HG02870 (cell line): Measurements from ENCODE around the gene FAM9C.
"Not testable (repeated sequence)": the region's sequence is repeated elsewhere in the genome, so short reads cannot be mapped to it uniquely, and the experiment has no call there.

Source experiments
- ATAC-seq: cut with Tn5 transposase; IDR thresholded peaks from one replicate; pipeline ENCODE4 v1.9.1; 2021; ENCODE audit warnings: mild to moderate bottlenecking, moderate library complexity; ENCODE audit not compliant: unreplicated experiment

FAM9C gene

GRCh38 chrX:13044441-13044840 lies at the start of gene FAM9C:
TSS of gene FAM9C (minus strand) at chrX:13044620. CDS start at chrX:13043789, 831 bp downstream.
- ATAC-seq: no peak

- no peak for ATAC-seq
These were observed 49.2 kb upstream of the FAM9C start for GRCh38 chrX:13093529-13094140.

- peak; percentile 63 for ATAC-seq
These were observed 48.1 kb upstream of the FAM9C start for GRCh38 chrX:13092455-13092941.

- no peak for ATAC-seq
These were observed 46.8 kb upstream of the FAM9C start for GRCh38 chrX:13091111-13091765.

GRCh38 chrX:13090339-13091110 lies 46.1 kb upstream of the FAM9C start:
- ATAC-seq: no peak

GRCh38 chrX:13090027-13090338 lies 45.6 kb upstream of the FAM9C start:
- ATAC-seq: no peak

- no peak for ATAC-seq
These were observed 43.7 kb upstream of the FAM9C start for GRCh38 chrX:13088156-13088487.

- ATAC-seq: peak; percentile 72
These were observed 43.1 kb upstream of the FAM9C start for GRCh38 chrX:13087322-13088155.

- not testable (repeated sequence) for ATAC-seq
These were observed 42.4 kb upstream of the FAM9C start for GRCh38 chrX:13086793-13087321.

GRCh38 chrX:13086076-13086475 lies 41.7 kb upstream of the FAM9C start:
- ATAC-seq: no peak

GRCh38 chrX:13085526-13085925 lies 41.1 kb upstream of the FAM9C start:
- ATAC-seq: no peak

- no peak for ATAC-seq
These were observed 40.2 kb upstream of the FAM9C start for GRCh38 chrX:13084611-13085010.

GRCh38 chrX:13083755-13084326 lies 39.4 kb upstream of the FAM9C start:
- ATAC-seq: not testable (repeated sequence)

GRCh38 chrX:13082206-13083065 lies 38.0 kb upstream of the FAM9C start:
- no peak for ATAC-seq

- no peak for ATAC-seq
These were observed 37.2 kb upstream of the FAM9C start for GRCh38 chrX:13081395-13082205.

GRCh38 chrX:13080128-13080795 lies 35.8 kb upstream of the FAM9C start:
- no peak for ATAC-seq

- ATAC-seq: no peak
These were observed 34.5 kb upstream of the FAM9C start for GRCh38 chrX:13078739-13079444.

GRCh38 chrX:13077168-13077567 lies 32.7 kb upstream of the FAM9C start:
- no peak for ATAC-seq
